GM19397 (cell line): Measurements from ENCODE around the gene PRIM1.
"Not testable (repeated sequence)": the region's sequence is repeated elsewhere in the genome, so short reads cannot be mapped to it uniquely, and the experiment has no call there.

Source experiments
- ATAC-seq: cut with Tn5 transposase; IDR thresholded peaks from one replicate; pipeline ENCODE4 v1.9.1; 2021; ENCODE audit warnings: mild to moderate bottlenecking, moderate library complexity; ENCODE audit not compliant: unreplicated experiment

Gene PRIM1

DNA sequence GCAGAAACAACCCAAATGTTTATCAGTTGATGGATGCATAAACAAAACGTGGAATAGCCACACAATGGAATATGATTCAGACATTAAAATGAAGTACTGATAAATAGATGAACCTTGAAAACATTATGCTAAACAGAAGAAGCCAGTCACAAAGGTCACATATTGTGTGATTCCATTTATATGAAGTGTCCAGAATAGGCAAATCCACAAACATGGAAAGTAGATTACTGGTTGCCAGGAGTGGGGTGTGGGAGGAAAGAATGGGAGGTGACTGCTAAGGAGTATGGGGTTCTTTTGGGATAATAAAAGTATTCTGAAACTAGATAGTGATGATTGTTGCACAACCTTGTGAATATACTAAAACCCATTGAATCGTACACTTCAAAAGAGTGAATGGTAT lies 9.7 kb upstream of the PRIM1 start:
- ATAC-seq = no peak

DNA sequence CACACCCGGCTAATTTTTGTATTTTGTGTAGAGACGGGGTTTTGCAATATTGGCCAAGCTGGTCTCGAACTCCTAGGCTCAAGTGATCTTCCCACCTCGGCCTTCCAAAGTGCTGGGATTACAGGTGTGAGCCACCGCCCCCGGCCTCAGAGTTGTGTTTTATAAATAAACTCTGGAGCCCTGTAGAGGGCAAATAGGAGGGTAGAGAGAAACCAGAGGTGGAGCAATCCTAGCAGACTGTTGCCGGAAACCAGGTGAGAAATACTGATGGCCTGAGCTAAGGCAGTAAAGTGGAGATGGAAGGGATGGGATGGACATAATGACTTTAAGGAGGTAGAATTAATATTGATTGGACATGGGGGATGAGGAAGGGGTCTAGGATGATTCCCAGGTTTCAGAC lies 8.3 kb upstream of the PRIM1 start:
- no peak for ATAC-seq

DNA sequence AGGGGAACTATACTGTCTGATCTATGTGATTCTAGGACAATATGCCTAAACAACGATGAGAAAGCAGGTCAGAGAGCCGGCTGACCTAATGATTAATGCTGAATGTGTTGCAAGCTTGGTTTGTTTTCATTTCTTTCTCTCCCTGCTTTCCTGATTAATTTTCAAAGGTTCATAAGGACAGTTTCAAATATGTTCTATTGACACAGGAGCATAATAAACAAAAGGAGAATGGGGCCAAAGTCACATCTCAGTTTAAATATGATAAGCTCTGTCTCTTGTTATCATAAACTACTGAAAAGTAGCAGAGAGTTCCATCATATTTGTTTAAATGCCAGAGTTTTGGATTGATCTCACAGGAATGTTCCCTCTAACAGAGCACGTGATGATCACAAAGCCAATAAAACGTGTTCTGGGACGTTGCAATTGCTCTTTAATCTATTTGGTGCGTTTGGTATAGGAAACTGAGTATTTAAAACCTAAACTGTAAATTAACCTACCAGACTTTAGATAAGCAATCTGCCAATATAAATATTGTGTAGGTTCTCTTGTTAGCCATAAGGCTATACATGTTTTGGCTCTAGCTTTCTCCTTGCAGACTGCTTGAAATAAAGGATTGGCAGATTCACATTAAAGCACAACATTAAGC lies 7.3 kb upstream of the PRIM1 start:
- ATAC-seq = no peak

DNA sequence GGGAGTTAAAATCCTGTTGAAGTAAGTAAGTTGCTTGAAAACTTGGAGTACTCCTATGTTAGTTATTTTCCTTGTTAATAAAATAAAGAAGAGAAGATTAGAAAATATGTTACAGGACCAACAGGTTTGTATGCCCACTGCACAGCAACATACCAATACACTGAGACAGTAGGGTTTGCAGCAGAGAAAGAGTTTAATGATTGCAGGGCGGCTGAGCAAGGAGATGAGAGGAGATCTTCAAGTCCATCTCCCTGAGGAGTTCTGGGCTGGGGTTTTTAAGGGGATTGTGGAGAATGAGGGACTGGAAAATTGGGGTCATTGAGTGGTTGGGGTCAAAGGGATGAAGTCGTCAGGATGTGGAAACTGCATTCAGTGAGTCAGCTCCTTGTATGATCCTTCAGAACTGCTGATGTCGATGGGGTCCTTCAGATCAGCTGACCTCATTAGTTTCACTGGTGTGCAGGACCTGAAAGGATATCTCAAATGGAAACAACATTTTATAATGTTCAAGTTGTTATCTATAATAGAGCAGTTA lies 6.7 kb upstream of the PRIM1 start:
- no peak for ATAC-seq

DNA sequence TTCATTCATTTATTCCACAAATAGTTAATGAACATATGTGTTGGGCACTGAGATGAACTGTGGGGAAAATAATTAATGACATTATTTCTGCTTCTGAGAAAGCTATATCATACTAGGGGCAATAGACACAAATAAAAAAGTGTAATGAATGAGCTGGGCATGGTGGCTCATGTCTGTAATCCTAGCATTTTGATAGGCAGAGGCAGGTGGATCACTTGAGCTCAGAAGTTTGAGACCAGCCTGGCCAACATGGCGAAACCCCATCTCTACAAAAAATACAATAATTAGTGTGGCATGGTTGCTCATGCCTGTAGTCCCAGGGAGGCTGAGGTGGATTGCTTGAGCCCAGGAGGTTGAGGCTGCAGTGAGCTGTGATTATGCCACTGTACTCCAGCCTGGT lies 5.8 kb upstream of the PRIM1 start:
- ATAC-seq = not testable (repeated sequence)

DNA sequence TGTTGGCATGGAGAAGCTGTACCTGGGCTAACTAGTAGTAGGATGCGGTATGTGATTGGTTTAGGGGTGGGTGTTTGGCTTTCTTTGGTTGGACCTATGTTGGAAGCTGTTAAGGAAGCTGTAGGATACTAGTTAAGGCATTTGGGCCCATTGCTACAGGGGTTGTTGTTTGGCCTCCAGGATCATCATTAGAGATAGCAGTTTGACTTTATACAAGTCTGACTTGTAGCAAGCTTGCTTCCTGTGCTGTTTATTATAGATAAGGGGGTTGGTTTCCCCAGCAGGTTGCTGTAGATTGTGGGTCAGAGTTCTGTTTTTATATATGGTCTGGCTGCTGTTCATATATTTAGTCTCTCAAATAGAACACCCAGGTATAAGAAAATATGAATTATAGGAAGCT lies 1.4 kb upstream of the PRIM1 start:
- ATAC-seq = no peak

DNA sequence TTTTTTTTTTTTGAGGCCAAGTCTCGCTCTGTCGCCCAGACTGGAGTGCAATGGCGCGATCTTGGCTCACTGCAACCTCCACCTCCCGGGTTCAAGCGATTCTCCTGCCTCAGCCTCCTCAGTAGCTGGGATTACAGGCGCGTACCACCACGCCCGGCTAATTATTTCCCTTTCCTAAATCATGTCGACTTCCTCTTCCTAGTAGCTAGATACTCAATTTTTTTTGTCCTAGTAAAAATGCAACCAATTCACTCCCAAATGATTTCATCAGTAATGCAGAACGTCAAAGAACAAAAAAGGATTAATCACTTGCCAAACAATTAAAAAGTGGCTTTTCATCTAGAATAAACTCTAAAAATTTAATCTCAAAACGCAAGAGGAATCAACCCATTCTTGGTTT lies 1.5 kb downstream of the PRIM1 start:
- not testable (repeated sequence) for ATAC-seq

DNA sequence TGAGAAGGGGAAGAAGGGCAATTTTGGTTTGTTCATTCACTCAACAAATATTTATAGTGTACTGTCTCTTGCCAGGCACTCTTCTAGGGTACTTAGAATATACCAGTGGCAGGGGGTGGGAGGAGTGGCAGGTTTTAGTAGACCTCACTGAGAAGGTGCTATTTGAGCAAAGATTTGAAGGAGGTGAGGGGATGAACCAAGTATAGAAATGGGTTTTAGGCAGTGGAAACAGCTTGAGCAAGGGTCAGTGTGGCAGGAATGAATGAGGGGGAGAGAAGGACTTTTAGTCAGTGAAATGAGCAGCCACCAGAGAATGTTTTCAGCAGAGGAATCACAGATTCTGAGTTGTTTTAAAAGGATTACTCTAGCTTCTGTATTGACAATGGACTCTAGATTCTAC lies 2.3 kb downstream of the PRIM1 start:
- no peak for ATAC-seq

DNA sequence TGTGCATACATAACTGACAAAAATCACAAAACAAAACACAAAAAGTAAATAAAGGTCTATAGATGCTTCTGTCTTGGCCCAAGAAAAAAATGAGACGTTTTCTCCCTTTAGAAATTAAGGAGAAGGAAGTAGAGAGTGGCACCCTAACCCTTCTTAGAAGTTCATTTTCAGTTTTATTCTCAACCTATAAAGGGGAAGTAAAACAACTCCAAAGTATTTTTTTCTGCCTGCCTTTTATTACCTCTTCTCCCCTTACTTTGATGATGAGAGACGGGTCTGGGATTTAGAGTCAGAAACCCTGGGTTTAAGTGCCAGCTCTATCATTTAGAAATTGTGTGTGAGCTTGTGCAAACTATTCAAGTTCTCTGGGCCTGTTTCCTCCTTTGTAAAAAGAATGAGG lies 2.8 kb downstream of the PRIM1 start:
- ATAC-seq = no peak

DNA sequence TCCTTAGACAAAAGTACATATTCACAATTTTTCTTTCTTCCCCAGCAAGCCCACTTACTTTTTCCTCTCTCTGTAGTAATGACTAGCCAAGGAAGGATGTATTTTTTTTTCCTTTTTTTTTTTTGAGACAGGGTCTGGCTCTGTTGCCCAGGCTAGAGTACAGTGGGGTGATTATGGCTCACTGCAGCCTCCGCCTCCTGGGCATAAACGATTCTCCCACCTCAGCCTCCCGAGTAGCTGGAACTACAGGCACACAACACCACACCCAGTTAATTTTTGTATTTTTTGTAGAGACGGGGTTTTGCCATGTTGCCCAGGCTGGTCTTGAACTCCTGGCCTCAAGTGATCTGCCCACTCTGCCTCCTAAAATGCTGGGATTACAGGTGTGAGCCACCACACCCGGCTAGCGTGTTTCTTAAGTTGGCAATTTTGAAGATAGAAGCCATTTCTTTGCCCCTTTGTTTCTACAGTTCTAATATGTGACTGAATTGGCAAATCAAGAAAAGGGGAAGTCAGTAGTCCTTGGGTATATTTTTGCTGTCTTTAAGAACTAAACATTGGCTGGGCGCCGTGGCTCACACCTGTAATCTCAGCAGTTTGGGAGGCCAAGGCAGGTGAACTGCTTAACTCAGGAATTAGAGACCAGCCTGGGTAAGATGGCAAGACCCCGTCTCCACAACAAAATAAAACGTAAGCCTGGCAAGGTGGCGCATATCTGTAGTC lies 23.8 kb downstream of the PRIM1 start:
- ATAC-seq = no peak

DNA sequence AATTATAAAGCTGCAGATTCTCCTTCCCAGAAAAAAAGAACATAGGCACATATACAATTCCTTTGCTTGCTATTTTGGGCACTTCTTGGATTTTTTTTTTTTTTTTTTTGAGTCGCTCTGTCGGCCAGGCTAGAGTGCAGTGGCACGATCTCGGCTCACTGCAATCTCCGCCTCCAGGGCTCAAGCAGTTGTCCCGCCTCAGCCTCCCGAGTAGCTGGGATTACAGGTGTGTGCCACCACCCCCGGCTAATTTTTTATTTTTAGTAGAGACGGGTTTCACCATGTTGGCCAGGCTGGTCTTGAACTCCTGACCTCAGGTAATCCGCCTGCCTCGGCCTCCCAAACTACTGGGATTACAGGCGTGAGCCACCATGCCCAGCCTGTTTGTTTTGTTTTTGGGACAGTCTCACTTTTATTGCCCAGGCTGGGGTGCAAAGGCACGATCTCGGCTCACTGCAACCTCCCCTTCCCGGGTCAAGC lies 25.9 kb downstream of the PRIM1 start:
- ATAC-seq = not testable (repeated sequence)

DNA sequence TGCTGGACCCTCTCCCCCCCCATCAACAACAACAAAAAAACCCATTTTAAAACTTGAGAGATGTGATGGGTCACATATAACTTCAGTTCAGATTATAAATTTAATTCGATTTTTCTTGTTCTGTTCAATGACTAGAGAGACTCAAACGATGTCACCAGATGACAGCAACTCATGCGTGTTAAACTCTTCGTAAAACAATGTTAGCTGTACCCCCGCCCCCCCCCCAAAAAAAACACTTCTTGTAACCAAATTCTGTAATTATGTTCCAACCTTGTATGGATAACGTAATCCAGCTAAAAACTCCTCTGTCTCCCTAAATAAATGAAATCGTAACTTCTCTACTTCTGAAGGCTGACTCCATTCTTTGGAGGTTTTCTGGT lies 26.4 kb downstream of the PRIM1 start:
- ATAC-seq = no peak

DNA sequence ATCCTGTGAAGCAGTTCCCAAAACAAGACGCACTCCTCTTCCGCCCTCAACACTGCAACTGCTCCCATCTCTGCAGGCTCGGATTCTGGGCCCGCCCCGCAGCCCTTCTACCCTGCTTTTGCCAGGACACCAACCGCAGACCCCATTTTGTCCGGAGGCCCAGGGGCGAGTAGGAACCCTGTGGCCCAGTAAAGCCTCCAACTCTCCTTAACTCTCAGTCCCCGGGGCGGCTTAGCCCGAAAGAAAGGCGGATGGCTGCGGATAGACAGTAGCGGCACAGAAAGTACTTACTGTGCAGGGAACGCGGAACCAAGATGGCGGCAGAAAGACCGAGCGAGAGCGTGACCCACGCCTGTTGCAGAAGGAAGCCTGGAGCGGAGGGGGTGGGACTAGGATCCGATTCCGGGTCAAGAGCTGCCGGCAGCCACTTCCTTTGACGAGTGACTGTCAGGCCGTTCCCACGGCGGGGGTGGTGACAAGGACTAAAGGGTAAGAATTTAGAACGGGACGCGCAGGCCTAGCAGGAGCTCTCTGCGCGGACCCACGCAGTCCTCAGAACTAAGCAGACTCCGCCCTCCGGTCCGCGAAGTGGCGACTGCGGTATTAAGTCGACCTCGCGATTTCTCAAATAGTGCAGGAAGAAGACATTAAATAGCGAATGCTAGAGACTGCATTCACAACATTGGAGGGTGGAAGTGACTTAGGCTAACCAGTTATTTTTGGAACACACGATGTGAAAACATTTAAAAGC lies 27.0 kb downstream of the PRIM1 start, which contains the start of gene NACA:
NACA (minus strand) TSS at position 328 of the 751 bp plus-strand sequence. CDS start 778 bp downstream, outside the sequence.
- peak; percentile 94 for ATAC-seq

DNA sequence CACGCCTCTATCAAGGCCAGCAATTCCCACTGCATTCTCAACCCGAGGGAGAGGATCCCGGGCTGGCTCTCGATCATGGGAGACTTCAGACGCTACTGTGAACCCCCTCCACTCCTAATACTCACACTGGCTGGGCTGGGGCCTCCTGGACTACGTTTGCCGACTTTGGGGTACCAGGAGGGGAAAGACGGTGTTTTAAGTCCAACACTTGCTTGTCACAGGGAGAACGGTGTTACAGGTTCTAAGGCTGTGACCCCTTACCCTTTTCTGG lies 27.5 kb downstream of the PRIM1 start:
- ATAC-seq = no peak

DNA sequence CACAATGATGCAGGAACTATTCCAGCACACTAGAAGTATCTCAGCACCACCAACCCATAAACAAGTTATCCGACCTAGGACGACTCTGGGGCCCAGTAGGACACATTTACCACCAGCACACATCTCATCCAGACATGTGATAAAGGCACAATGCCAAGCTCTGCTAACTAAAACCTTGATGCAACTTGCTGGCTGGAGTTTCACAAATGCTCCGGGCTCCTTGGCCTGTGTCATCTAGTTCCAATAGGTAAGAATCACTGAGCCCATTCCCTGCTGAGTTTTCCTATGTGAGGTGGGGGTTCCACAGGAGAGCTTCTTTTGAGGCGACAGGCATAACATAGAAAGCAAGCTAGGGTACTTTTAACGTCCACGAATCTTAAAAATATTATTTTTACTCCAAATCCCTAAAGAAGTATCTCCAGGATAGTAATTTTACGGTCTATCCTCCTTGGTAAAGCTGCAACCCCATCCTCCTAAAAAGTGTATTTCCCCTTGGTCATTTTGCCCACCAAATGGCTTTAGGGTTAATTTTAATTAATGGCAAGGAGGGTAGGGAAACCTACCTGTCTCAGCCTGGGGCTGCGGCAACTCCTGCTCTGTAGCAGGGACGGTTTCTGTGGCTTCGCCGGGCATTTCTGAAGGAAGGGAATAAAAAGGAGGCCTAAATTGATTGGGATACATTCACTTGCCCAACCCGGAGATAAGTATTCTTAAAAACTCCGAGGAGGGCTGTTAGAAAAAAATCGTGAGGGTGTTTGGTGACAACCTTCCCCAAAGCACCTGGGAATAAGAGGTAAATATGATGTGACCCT lies 28.0 kb downstream of the PRIM1 start:
- no peak for ATAC-seq

DNA sequence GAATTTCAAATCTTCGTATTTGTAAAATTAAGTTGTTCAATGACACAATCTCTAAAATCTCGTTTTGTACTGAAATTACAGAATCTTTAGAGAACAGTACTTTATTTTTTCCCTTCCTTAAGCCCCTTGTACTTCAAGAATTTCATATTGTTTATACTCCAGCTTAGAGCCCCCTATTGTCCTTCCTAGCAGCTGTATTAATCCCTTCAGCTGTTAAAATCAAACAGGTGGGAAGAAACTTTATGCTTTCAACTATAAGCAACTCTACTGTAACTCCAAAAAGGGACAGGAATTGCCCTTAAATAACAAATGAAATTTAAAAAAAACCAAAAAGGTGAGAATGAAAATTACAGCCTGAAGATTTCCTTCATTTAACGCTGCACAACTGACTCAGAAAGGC lies 28.8 kb downstream of the PRIM1 start:
- no peak for ATAC-seq

DNA sequence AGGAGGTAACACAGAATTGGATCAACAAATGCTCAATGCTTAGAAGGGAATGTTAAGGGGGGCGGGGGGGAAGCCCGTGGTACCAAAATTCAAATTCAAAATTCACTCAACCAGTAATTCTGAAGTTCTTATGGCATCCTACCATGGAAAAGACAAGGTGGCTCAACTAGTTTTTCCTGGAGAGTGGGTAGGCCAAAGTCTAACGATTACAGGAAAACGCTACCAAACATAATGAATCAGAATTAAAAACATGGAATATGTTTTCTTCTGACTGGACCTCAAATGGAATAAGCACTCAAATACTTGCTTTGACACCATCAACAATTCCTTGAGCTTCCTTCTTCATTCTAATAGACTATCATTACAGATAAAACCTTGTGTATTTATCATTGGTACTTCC lies 29.3 kb downstream of the PRIM1 start:
- no peak for ATAC-seq

DNA sequence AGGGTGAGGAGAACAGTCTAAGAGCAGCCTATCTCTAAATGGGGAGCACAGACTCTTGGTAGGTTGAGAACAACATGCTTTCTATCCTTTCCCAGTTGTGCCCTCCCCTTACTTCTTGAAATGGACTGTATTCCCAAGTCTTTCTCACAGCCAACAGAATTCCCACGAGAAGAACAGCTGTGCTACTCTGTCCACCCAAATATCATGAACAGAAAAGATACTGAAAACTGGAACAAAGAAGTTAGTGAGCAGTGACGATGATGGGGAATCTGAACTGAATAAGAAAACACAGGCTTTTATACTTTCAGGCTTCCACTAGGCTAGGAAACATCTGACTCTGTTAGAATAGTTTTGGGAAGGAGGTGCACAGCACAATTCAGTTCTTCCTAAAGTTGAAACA lies 30.4 kb downstream of the PRIM1 start:
- ATAC-seq = no peak

DNA sequence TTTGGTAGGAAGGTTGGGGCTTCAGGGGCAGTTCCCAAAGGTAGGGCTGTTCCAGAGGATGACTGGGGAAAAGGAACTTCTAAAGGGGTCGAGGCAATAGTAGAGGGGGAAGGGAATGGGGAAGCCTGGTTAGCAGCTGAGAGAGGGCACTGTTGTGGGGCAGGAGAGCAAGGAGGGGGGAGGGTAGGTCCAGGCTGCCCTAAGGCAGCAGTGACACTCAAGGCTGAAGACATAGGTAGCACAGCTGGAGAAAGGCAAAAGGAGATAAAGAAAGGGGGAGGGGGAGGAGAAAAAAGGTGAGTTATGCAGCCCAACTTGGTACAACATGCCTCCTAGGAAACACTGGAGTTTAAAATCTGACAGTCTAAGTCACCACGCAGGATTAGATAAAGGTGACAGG lies 30.9 kb downstream of the PRIM1 start:
- no peak for ATAC-seq

DNA sequence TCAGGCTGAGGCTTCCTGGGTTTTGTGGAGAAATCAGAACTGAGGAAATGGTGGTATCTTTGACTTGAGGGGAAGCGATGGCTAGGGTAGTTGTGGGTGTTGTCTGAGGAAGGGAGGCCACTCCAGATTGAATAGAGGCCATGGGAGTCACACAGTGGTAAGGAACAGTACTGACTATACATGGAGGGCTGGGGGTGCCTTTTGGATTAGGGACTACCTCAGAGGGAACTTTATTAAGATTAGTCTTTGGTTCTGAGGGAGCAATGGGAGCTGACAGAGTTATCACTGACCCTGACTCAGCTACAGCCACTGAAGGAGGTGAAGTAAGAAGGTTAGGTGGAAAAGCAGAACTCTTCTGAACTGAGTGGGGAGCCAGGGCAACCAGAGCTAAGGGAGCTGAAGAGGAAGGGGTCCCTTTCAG lies 31.4 kb downstream of the PRIM1 start:
- ATAC-seq = no peak

DNA sequence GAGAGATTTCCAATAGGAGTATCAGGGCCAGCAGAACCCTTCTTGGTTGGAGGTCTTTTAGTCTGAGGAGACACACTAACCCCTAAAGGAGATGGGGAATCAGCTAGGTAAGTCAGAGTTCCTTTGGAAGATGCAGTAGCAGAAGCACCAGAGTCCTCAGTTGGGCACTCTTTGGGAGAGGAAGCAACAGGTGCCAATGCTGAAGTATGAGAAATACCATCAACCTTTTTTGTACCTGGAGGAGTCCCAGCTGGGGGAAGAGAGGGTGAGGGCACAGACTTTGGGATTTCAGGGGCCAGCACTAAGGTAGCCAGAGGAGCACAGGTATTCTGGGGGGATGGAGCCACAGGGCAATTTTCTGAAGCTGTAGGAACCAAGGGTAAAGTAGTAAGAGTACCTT lies 33.1 kb downstream of the PRIM1 start:
- no peak for ATAC-seq
